ENCODE measurements around the gene MUC5AC.
"Not testable (repeated sequence)": the region's sequence is repeated elsewhere in the genome, so short reads cannot be mapped to it uniquely, and the experiment has no call there.

MUC5AC gene

DNA sequence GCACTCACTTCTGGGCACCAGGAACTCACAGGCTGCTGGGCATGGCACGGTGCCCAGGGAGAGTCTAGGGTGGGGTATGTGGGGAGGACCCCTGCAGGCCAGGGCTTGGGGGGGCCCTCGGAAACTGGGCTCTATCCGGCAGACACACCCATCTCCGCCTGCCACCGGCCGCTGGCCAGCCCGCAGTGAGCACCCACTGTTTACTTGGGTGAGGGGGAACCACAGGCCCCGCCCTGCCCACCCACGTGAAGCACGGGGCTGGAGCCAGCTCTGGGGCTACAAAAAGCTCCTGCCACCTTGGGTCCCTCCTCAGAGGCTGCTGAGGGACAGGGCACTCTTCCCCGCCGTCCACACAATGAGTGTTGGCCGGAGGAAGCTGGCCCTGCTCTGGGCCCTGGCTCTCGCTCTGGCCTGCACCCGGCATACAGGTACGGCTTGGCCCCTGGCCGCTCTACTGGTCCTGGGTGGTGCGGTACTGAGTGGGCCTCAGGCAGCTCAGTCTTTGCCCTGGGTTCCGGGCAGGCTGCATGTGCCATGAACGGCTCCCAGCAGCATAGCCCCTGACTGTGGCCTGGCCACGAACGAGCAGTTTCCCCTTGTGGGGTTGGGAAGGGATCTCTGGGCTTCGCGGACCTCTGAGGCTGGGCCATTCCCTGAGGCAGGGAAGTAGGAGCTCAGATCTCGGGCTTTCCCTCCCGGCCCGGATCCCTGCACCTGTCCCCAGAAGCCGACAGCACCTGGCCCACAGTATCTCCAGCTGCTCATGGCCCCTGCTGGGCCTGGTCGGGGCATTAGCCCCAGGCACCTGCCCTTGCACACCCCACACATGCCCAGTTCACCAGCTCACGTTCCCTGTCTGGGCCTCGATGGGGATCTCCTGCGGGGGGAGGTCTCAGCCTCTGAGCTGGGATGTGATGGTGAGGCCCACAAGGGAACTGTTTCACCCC is at the start of gene MUC5AC:
MUC5AC (plus strand) TSS at position 309 of the 947 bp plus-strand sequence; CDS start at position 356, 47 bp downstream.
- no peak for FAIRE-seq

DNA sequence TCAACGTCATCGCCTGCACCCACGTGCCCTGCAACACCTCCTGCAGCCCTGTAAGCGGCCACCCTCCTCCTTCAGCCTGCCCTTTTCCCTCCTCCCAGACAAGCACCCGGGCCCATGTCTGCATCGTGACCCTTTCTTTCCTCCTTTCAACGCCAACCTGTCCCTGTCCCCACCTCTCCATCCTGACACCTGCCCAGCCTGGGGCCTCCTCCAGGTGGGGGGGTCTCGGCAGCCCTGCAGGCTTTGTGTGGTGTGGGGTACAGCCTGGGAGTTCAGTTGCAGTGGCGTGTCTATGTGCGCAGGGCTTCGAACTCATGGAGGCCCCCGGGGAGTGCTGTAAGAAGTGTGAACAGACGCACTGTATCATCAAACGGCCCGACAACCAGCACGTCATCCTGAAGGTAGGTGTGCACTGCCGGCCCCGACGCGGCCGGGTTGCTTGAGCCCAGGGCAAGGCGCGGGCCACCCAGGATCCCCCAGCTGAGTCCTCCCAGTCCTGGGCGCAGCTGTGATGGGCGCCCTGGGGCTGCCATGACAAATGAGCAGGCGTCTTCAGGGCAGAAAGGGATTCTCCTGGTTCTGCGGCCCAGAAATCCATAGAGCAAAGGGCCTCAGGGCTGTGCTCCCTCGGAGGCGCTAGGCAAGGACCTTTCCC is 49.4 kb upstream of the MUC5AC start:
- no peak for FAIRE-seq

DNA sequence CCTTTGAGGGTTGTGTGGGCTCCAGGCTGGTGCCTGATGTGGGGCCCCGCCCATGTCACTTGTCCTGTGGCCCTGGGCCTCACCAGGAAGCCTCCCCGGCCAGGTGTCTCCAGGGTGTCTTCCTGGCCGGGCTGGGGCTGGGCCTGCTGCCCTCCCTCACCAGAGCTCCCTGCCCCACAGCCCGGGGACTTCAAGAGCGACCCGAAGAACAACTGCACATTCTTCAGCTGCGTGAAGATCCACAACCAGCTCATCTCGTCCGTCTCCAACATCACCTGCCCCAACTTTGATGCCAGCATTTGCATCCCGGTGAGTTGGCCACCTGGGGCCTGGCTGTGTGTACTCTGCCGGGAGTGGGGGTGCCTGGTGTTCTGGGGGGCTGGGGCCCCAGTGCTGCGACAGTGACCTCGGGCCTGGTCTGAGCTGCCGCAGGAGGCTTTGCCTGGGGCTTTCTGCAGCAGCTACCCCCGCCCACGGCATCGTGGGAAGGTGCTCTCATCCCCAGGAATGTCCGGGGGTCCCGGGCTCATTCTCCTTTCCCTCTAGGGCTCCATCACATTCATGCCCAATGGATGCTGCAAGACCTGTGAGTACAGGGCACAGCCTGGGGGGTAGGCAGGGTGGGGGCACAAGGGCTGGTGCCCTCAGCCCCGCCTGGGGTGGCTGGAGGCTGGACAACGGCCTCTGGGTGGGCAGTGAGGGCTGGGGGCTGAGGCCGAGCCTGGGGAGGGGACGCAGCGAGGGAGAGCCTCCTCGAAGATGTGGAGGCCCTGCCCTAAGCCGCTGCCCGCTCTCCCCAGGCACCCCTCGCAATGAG is 48.4 kb upstream of the MUC5AC start:
- no peak for FAIRE-seq

GRCh38 chr11:1109918-1110705 is 47.6 kb upstream of the MUC5AC start:
- no peak for FAIRE-seq

- no peak for FAIRE-seq
Observed at GRCh38 chr11:1111545-1112212, 46.1 kb upstream of the MUC5AC start.

- FAIRE-seq, result no peak
Observed at GRCh38 chr11:1112351-1113191, 45.2 kb upstream of the MUC5AC start.

- no peak for FAIRE-seq
Observed at GRCh38 chr11:1113405-1114201, 44.1 kb upstream of the MUC5AC start.

- FAIRE-seq, result not testable (repeated sequence)
Observed at GRCh38 chr11:1115292-1115691, 42.5 kb upstream of the MUC5AC start.

GRCh38 chr11:1116104-1116503 is 41.6 kb upstream of the MUC5AC start:
- FAIRE-seq, result no peak

DNA sequence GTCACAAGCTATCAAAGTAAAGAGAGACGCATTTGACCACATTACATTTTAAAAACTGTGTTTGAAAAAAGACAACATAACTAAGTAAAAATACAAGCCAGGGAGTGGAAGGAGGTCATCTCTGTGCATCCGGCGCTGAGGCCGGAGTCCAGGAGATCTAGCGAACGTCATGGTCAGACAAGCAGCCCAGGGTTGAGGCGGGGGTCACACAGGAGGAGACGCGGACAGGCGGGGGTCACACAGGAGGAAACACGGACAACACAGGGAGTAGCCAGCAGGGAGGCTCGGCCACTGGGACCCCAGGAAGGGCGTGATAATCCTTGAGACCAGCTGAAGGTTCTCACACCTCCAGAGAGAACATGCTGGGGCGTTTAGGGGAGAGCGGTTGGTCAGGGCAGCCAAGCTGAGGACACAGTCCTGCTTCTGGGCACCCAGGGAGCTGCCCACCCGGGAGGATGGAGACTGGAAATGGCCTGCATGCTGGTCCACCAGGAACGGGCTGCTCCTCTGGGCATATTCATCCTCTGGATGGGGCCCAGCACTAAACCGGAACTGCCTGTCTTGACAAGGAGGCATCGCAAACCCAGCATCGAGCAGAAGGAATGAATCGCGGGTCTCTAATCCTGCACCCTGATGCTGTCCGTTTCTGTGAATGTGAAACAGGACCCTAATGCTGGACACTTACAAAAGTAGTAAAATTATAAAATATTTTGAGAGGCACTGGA is 40.9 kb upstream of the MUC5AC start:
- no peak for FAIRE-seq

DNA sequence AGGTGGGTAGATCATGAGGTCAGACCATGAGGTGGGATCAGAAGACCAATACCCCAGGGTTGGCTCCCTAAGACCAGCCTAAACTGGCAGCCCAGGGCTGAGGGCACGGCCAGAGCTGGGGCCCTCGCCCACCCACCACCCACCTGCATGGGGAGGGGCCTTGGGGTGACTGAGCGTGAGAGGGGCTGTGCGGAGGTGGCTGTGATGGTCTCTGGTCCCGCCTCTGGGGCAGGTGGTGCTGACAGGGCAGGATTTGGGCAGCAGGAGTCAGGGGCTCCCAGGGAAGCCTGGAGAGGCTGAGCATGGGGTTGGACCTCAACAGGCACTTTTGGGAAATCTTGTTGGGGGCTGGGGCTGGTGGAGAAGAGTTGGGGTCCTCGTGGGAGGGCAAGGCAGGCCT is 39.8 kb upstream of the MUC5AC start:
- no peak for FAIRE-seq

- no peak for FAIRE-seq
Observed at GRCh38 chr11:1118755-1119603, 38.8 kb upstream of the MUC5AC start.

GRCh38 chr11:1119604-1120146 is 38.1 kb upstream of the MUC5AC start:
- FAIRE-seq, result no peak

DNA sequence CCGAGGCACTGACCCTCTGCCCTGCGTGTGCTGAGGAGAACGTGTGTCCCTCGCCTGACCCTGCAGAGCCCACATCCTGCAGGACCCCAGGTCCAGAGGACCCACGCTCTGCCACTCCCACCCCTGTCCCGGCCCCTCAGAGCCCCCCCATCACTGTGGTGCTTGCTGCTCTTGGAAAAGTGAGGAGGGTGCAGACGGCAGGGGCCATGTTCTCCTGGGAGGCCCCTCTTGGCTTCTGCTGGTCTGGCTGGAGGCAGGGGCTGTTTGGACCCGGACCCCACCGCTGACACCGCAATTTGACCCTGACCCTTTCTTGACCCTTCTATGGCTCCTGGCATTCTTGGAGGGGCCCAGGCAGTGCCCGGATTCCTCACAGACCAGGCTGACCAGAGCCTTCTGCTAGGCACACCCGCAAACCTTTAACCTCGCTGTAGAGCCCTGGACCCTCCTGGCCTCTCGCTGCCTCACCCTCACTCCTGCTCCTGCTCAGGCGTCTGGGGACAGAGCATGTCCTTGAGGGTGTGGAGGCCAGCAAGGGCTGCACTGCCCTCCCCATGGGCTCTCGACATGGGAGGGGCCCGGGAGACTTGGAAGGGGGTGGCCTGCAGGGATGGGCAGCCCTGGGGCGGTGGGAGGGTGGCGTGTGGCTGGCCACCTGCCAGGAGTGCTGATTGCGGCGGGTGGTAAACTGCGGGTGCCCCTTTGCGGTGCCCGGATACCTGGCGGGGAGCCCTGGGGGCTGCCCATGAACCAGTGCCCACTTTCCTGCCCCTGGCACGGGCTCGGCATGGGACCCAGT is 37.0 kb upstream of the MUC5AC start:
- no peak for FAIRE-seq

- FAIRE-seq, result no peak
Observed at GRCh38 chr11:1121331-1121812, 36.4 kb upstream of the MUC5AC start.

DNA sequence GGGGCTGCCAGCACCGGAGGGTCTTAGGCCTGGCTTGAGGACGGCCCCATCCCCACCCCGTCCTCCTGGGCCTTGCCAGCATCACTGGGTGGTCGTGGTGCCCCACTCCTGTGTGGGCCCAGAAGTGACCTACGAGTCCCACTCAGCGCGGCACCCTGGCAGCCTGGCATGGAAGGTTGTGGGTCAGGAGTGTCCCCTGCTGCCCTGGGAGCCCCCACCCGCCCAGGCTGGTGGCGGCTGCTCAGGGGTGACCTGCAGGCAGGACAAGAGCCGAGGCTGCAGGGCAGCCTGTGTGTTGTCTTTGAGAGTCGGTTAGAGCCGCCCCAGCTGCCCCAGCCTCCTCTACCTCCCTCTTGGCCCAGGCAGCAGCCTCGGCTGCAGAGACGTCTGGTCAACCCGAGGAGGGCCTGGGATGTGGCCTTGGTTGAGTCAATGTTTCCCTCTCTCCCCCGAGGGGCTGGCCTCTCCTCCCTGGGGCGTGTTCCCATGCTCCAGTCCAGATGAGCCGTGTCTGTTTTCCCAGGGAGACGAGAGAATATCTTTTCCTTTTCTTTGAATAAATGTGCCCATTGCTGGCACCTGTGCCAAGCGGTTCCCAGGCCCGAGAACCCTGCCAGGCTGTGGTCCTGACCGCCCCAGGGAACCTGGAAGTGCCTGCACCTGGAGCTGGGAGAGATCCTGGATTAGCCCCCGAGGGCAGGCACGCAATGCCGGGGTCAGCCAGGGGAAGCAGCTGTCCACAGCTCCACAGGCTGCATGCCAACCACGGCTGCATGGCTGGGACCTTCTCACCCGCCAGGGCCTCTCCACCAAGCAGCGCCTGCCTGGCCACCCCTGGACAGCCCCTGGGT is 35.7 kb upstream of the MUC5AC start:
- no peak for FAIRE-seq
